ENCODE data around the gene PLXNA2. TPM values are rescaled to one million over a fixed set of nuclear protein-coding genes. Genes with fewer than 3 reads are reported as not detected.

The PLXNA2 gene
- total RNA-seq, 4 donors from 2014 or later, result 26.9 to 54.0 (median 46.1) TPM

DNA sequence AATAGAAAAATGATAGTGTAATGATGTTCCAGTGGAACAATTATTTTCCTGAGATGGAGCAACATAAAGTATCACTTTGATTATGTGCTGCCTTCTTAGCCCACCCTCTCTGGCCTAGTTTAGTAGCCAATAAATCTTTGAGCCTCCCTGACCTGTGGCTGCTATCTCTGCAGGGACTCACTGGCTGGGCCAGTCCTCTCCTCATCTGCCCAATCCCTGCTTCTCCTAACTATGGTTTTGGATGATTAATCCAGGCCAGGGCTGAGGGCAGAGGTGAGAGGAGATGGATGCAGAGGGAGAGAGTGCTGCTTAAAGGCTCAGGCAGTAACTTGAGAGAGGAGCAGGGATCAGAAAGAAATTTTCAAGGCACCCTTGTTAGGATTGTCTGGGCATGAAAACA is 244.2 kb downstream of the PLXNA2 start:
- Histone ChIP-seq H3K36me3 (no peaks in the 10 kb centered on the region), H3K27me3 (peaks cover 0 to 8% (median 0%) of the 10 kb centered on the region in 4 donors), H3K4me1 (peaks cover 0 to 8% (median 0%) of the 10 kb centered on the region in 3 donors), H3K4me3 (no peak overlapping the region), H3K27ac (no peak overlapping the region), H3K9me3 (no peaks in the 10 kb centered on the region)
- no peak for DNase-seq
- TF ChIP-seq POLR2A (IDR thresholded peaks at IDR 0.05) (no peak), CTCF (IDR thresholded peaks at IDR 0.05) (no peak)
- intact Hi-C loops (cut with DNase I), result no loop called here

DNA sequence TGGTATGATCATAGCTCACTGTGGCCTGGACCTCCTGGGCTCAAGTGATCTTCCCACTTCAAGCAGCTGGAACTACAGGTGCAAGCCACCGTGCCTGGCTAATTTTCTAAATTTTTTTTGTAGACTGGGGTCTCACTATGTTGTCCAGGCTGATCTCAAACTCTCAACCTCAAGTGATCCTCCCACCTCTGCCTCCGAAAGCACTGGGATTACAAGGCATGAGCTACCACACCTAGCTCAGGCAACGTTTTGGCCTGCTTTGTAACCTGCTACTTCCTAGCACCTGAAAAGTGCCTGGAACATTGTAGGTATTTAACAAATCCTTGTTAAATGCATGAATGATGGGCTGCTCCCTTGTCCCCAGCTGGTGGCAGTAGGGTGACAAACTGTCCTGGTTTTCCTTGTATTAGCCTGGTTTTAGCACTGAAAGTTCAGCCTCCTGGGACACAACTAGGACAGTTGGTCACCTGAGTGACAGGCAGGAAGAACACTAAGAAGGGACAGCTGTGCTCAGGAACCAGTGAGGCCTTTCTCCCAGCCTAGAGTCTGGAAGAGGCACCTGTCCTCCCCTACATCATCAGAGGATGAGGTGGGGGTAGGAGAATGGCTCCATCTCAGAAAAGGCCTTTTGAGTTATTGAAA is 244.8 kb downstream of the PLXNA2 start:
- Histone ChIP-seq H3K4me1 (peaks cover 0 to 8% (median 0%) of the 10 kb centered on the region in 3 donors), H3K36me3 (no peaks in the 10 kb centered on the region), H3K27me3 (peaks cover 0 to 8% (median 0%) of the 10 kb centered on the region in 4 donors), H3K4me3 (no peak overlapping the region), H3K27ac (no peak overlapping the region), H3K9me3 (no peaks in the 10 kb centered on the region)
- TF ChIP-seq POLR2A (IDR thresholded peaks at IDR 0.05) (no peak), CTCF (IDR thresholded peaks at IDR 0.05) (no peak)
- 67 to 81% methylated on average over 2 to 3 of the region's 3 CpGs for WGBS, 2 donors
- intact Hi-C loops (cut with DNase I), result no loop called here
- no peak for DNase-seq

GRCh38 chr1:207998691-207999090 is 245.5 kb downstream of the PLXNA2 start:
- H3K27me3 ChIP-seq, result peaks cover 0 to 8% (median 0%) of the 10 kb centered on the region in 4 donors

GRCh38 chr1:207997486-207998268 is 246.5 kb downstream of the PLXNA2 start:
- 37 to 41% methylated on average over 8 to 9 of the region's 9 CpGs for WGBS, 2 donors
- peak; percentile 40 to 77 (median 70) for TF ChIP-seq CTCF (IDR thresholded peaks at IDR 0.05)
- TF ChIP-seq POLR2A (IDR thresholded peaks at IDR 0.05), result no peak
- intact Hi-C loops (cut with DNase I), result no loop called here
- H3K36me3 ChIP-seq, result no peaks in the 10 kb centered on the region
- no peak for DNase-seq
- H3K27ac ChIP-seq, result no peak overlapping the region
- H3K4me3 ChIP-seq, result no peak overlapping the region
- no peaks in the 10 kb centered on the region for H3K9me3 ChIP-seq
- peaks cover 0 to 8% (median 0%) of the 10 kb centered on the region in 4 donors for H3K27me3 ChIP-seq
- H3K4me1 ChIP-seq, result peaks cover 0 to 8% (median 0%) of the 10 kb centered on the region in 3 donors

More at GRCh38 chr1:207998691-207999090, 245.5 kb downstream of the PLXNA2 start:
- TF ChIP-seq CTCF (IDR thresholded peaks at IDR 0.05) (no peak), POLR2A (IDR thresholded peaks at IDR 0.05) (no peak)
- no peak for DNase-seq
- H3K4me1 ChIP-seq, result peaks cover 0 to 8% (median 0%) of the 10 kb centered on the region in 3 donors
- H3K27ac ChIP-seq, result no peak overlapping the region
- WGBS, 2 donors, result 97 to 100% methylated on average over 2 of the region's 2 CpGs
- no peak overlapping the region for H3K4me3 ChIP-seq
- intact Hi-C loops (cut with DNase I), result no loop called here
- H3K9me3 ChIP-seq, result no peaks in the 10 kb centered on the region
- H3K36me3 ChIP-seq, result no peaks in the 10 kb centered on the region

- no peak for TF ChIP-seq POLR2A (IDR thresholded peaks at IDR 0.05)
- no peak for TF ChIP-seq CTCF (IDR thresholded peaks at IDR 0.05)
- peaks cover 0 to 8% (median 0%) of the 10 kb centered on the region in 3 donors for H3K4me1 ChIP-seq
- DNase-seq, result no peak
- H3K27ac ChIP-seq, result no peak overlapping the region
- peaks cover 0 to 8% (median 0%) of the 10 kb centered on the region in 4 donors for H3K27me3 ChIP-seq
- no peaks in the 10 kb centered on the region for H3K36me3 ChIP-seq
- intact Hi-C loops (cut with DNase I), result no loop called here
- no peak overlapping the region for H3K4me3 ChIP-seq
- no peaks in the 10 kb centered on the region for H3K9me3 ChIP-seq
These were observed 247.5 kb downstream of the PLXNA2 start for GRCh38 chr1:207996636-207997035.

Data from esophagus squamous epithelium (tissue), 5 donors.